Neural crest cell (in vitro differentiated cells): ENCODE measurements around the gene CYP4F22. TPM values are rescaled to one million over a fixed set of nuclear protein-coding genes. Genes with fewer than 3 reads are reported as not detected.
"Not testable (repeated sequence)": the region's sequence is repeated elsewhere in the genome, so short reads cannot be mapped to it uniquely, and the experiment has no call there.

ENCODE experiments used
- DNase-seq: peaks from one replicate; pipeline ENCODE4 v3.0.0; 2021; ENCODE audit warnings: low read depth, mixed read lengths, low spot score
- H3K27ac Mint-ChIP-seq: one replicate; pipeline ENCODE4 v1.8.0; 2021; ENCODE audit warnings: mild to moderate bottlenecking, mixed read lengths; ENCODE audit not compliant: unreplicated experiment
- H3K27me3 Mint-ChIP-seq: 2 replicates; pipeline ENCODE4 v1.8.0; 2021; ENCODE audit warnings: low read depth, mild to moderate bottlenecking, mixed read lengths
- H3K36me3 Mint-ChIP-seq: 2 replicates; pipeline ENCODE4 v1.8.0; 2021; ENCODE audit warnings: low read depth, mild to moderate bottlenecking, mixed read lengths
- H3K4me1 Mint-ChIP-seq: 2 replicates; pipeline ENCODE4 v1.8.0; 2021; ENCODE audit warnings: mixed read lengths
- H3K4me3 Mint-ChIP-seq: one replicate; pipeline ENCODE4 v1.8.0; 2021; ENCODE audit warnings: mild to moderate bottlenecking, mixed read lengths
- H3K9me3 Mint-ChIP-seq: 2 replicates; pipeline ENCODE4 v1.8.0; 2021; ENCODE audit warnings: mixed read lengths
- CTCF ChIP-seq: fragments of 200-600 bp; sonication (generic); conservative IDR thresholded peaks from 2 replicates; pipeline ENCODE4 v1.5.0; 2021; ENCODE audit warnings: antibody characterized with exemption, mild to moderate bottlenecking
- total RNA-seq: library from RNA; stranded (reverse); gene quantifications from 2 replicates; pipeline ENCODE4 v1.2.1, GENCODE V29; 2021

CYP4F22 gene
- total RNA-seq, 1 donor from 2014 or later: not detected

GRCh38 chr19:15584541-15585115 is 76.3 kb downstream of the CYP4F22 start:
- Mint-ChIP-seq H3K27me3 (peaks cover 5% of the 10 kb centered on the region), H3K4me1 (no peaks in the 10 kb centered on the region), H3K4me3 (no peak overlapping the region), H3K9me3 (peaks cover 9% of the 10 kb centered on the region), H3K27ac (no peak overlapping the region), H3K36me3 (no peaks in the 10 kb centered on the region)
- peak; percentile 70 for DNase-seq
- TF ChIP-seq CTCF: peak; percentile 69

GRCh38 chr19:15587663-15588062 is 79.3 kb downstream of the CYP4F22 start:
- no peak for DNase-seq
- Mint-ChIP-seq H3K4me1 (no peaks in the 10 kb centered on the region), H3K27ac (no peak overlapping the region), H3K27me3 (no peaks in the 10 kb centered on the region), H3K36me3 (peaks cover 2% of the 10 kb centered on the region), H3K9me3 (peaks cover 17% of the 10 kb centered on the region), H3K4me3 (no peak overlapping the region)
- TF ChIP-seq CTCF: no peak

GRCh38 chr19:15588265-15588664 is 79.9 kb downstream of the CYP4F22 start:
- Mint-ChIP-seq H3K4me1 (no peaks in the 10 kb centered on the region), H3K27me3 (no peaks in the 10 kb centered on the region), H3K27ac (no peak overlapping the region), H3K4me3 (no peak overlapping the region), H3K9me3 (peaks cover 17% of the 10 kb centered on the region), H3K36me3 (peaks cover 2% of the 10 kb centered on the region)
- no peak for DNase-seq
- no peak for TF ChIP-seq CTCF

- H3K9me3 Mint-ChIP-seq: peaks cover 20% of the 10 kb centered on the region
- H3K36me3 Mint-ChIP-seq: peaks cover 2% of the 10 kb centered on the region
- no peaks in the 10 kb centered on the region for H3K4me1 Mint-ChIP-seq
- TF ChIP-seq CTCF: no peak
- no peaks in the 10 kb centered on the region for H3K27me3 Mint-ChIP-seq
- H3K4me3 Mint-ChIP-seq: no peak overlapping the region
- H3K27ac Mint-ChIP-seq: no peak overlapping the region
- no peak for DNase-seq
Measured at GRCh38 chr19:15589760-15590451, 81.6 kb downstream of the CYP4F22 start.

GRCh38 chr19:15591796-15592195 is 83.5 kb downstream of the CYP4F22 start:
- H3K27me3 Mint-ChIP-seq: no peaks in the 10 kb centered on the region
- no peak for TF ChIP-seq CTCF
- peaks cover 2% of the 10 kb centered on the region for H3K36me3 Mint-ChIP-seq
- peaks cover 20% of the 10 kb centered on the region for H3K9me3 Mint-ChIP-seq
- no peaks in the 10 kb centered on the region for H3K4me1 Mint-ChIP-seq
- no peak overlapping the region for H3K4me3 Mint-ChIP-seq
- no peak for DNase-seq
- no peak overlapping the region for H3K27ac Mint-ChIP-seq

- peaks cover 20% of the 10 kb centered on the region for H3K9me3 Mint-ChIP-seq
Measured at GRCh38 chr19:15592506-15592905, 84.2 kb downstream of the CYP4F22 start.

GRCh38 chr19:15593766-15594165 is 85.4 kb downstream of the CYP4F22 start:
- not testable (repeated sequence) for H3K36me3 Mint-ChIP-seq, H3K4me1 Mint-ChIP-seq, H3K27me3 Mint-ChIP-seq, H3K4me3 Mint-ChIP-seq, H3K27ac Mint-ChIP-seq, DNase-seq
- H3K9me3 Mint-ChIP-seq: peaks cover 11% of the 10 kb centered on the region

More at GRCh38 chr19:15592506-15592905, 84.2 kb downstream of the CYP4F22 start:
- not testable (repeated sequence) for H3K36me3 Mint-ChIP-seq, H3K4me1 Mint-ChIP-seq, H3K27me3 Mint-ChIP-seq, H3K27ac Mint-ChIP-seq, H3K4me3 Mint-ChIP-seq, DNase-seq
